Body of pancreas (tissue), 4 donors: Measurements from ENCODE around the gene ANKZF1.

ENCODE experiments used
- CTCF ChIP-seq, 7 experiments: fragments of 450-650 bp in 4 of 7; fragments of 200-600 bp in 3 of 7; sonication (generic) in 3 of 7; IDR thresholded peaks; one replicate each; pipeline ENCODE4 v1.5.1; 2016 to 2019; ENCODE audit warnings: antibody characterized with exemption in 7 of 7
- POLR2A ChIP-seq, 3 donors: fragments of 450-650 bp; IDR thresholded peaks; one replicate each; pipeline ENCODE4 v1.6.1; 2016; ENCODE audit warnings: antibody characterized with exemption in 3 of 3, mild to moderate bottlenecking in 2 of 3

DNA sequence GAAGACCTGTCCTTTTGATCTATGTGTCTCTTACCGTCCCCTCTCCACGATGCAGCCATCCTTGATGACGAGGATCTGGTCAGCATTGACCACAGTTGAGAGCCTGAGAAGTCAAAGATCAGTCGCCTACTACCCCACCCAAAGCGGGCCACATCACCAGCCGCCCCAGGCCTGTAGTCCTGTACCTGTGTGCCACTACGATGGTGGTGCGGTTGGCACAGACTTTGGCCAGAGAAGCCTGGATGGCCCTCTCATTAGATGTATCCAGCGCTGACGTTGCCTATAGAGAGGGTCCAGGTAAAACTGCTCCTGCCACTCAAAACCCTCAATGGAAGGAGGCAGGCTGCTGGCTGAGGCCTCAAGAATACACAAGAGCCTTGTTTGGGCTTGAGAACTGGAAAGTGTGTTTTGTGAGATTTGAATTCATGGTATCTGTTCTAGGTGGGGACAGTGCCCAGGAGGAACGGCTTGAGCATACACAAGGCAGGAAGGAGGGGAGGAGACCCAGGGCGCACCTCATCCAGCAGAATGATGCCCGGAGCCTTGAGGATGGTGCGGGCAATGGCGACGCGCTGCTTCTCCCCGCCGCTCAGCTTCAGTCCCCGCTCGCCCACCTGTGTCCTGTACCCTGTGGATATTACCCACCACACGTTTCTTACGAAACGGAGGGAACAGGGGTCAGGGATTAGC, 19.3 kb upstream of the ANKZF1 start:
- no peak for TF ChIP-seq CTCF (IDR thresholded peaks at IDR 0.05)
- no peak for TF ChIP-seq POLR2A (IDR thresholded peaks at IDR 0.05)
